Measurements from ENCODE around the gene PSMD1.

The PSMD1 gene

DNA sequence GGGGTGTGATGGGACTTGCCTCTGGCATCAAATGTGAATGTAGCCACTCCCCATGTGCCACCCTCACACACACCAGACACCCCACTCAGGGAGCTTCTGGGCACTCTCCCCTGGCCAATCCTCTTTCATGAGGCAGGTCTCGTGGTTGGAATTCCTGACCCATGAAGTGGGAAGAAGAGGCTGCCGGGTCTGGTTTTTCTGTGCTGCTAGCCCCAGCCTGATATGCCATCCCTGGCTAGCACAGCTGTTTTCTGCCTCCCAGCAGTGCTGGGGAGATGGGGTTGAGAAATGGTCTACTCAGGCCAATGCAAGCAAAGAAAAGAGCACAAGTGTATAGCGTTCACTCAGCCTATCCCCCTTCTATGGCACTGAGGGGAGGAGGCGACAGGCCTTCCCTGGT is 20.5 kb upstream of the PSMD1 start:
- no peak overlapping the region for H3K4me3 ChIP-seq (ENCODE audit: low read length)
- TF ChIP-seq, protein P1, sequence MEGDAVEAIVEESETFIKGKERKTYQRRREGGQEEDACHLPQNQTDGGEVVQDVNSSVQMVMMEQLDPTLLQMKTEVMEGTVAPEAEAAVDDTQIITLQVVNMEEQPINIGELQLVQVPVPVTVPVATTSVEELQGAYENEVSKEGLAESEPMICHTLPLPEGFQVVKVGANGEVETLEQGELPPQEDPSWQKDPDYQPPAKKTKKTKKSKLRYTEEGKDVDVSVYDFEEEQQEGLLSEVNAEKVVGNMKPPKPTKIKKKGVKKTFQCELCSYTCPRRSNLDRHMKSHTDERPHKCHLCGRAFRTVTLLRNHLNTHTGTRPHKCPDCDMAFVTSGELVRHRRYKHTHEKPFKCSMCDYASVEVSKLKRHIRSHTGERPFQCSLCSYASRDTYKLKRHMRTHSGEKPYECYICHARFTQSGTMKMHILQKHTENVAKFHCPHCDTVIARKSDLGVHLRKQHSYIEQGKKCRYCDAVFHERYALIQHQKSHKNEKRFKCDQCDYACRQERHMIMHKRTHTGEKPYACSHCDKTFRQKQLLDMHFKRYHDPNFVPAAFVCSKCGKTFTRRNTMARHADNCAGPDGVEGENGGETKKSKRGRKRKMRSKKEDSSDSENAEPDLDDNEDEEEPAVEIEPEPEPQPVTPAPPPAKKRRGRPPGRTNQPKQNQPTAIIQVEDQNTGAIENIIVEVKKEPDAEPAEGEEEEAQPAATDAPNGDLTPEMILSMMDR (conservative IDR thresholded peaks at IDR 0.05; ENCODE audit: low read length): no peak
- DNase-seq (ENCODE audit: low read depth): no peak

DNA sequence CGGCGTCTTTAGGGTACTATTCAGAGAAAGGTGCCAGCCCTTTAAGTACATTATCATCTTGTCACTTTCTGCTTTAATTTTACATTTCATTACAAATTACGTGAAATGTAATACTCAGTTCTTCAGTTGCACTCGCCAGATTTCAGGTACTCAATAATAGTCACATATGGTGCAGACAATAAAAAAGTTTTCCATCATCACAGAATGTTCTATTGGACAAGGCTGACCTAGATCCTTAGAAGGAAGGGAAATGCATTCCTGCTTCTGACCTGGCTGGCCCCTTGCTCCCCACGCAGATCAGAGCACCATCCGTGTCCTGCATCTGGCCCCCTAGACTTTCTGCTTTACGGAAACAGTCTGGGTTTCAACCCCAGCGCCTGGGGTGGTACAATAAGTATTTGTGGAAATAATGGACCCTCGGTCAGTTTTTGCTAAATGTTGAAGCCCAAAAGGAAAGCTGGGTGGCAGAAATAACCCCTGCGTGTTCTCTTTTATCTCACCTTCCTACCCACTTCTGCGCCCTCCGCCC is 20.0 kb upstream of the PSMD1 start:
- no peak for DNase-seq (ENCODE audit: low read depth)
- TF ChIP-seq, protein P1 (conservative IDR thresholded peaks at IDR 0.05; ENCODE audit: low read length): no peak
- H3K4me3 ChIP-seq (ENCODE audit: low read length): no peak overlapping the region

DNA sequence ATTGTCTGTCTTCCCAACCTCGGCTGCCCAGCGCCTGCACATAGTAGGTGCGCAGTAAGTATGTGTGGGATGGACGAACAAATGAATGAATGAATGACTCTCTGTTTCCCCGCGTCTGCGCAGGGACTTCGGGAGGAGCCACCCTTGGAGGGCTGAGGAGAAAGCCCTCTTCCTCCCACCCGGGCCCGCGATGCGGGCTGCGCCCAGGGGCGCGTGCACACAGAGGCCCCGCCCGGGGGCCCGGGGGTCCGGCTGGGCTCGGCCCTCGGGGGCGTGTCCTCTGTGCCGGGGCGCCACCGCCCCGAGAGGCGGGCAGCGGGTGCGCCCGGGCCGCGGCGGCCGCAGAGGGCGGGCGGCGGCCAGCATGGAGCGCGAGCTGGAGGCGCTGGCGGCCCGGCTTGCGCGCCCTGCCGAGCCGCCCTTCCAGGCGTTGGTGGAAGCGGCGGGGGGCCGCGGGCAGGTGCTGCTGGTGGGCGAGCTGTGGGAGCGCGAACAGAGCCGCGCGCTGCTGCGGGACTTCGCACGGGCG is 19.4 kb upstream of the PSMD1 start, which contains the start of gene C2orf72:
Gene C2orf72, plus strand, starts transcription at position 322 of the 529 bp plus-strand sequence. Its CDS starts 43 bp downstream, at position 365.
- DNase-seq (ENCODE audit: low read depth): no peak
- no peak within 1 kb of the TSS for H3K4me3 ChIP-seq (ENCODE audit: low read length)

DNA sequence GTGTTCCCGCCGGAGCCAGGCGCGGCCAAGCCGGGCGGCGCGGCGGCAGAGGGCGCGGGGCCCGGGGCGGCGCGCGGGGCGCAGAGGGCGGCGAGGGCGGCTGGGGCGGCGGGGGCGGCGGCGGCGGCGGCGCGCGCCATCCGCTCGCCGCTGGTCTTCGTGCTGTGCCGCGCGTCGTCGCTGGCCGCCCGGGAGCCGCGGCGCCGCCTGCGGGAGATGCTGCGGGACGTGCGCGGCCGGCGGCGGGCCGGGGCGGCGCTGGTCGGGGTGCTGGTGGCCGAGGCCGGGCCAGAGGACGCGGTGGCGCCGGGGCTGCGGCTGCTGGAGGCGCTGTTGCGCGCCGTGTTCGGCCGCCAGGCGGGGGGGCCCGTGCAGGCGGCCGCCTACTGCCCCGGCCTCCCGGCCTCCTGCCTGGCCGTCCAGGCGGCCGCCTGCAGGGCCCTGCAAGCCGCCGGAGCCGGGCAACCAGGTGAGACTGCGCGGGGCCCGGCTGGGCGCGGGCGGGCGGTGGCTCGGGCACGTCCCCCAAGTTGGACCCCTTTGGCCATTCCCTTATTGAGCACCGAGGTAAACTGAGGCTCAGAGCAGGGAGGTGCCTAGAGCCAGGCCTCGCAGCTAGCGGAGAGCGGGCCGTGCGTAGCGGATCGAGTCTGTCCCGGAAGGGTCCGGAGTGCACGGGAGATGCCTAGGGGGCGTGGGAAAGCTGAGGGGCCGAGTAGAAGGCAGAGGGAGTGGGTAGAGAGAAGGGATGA is 18.8 kb upstream of the PSMD1 start:
- DNase-seq (ENCODE audit: low read depth): no peak

More for the DNA sequence above, 19.4 kb upstream of the PSMD1 start, which contains the start of gene C2orf72:
- TF ChIP-seq, protein P1 (conservative IDR thresholded peaks at IDR 0.05; ENCODE audit: low read length): no peak

DNA sequence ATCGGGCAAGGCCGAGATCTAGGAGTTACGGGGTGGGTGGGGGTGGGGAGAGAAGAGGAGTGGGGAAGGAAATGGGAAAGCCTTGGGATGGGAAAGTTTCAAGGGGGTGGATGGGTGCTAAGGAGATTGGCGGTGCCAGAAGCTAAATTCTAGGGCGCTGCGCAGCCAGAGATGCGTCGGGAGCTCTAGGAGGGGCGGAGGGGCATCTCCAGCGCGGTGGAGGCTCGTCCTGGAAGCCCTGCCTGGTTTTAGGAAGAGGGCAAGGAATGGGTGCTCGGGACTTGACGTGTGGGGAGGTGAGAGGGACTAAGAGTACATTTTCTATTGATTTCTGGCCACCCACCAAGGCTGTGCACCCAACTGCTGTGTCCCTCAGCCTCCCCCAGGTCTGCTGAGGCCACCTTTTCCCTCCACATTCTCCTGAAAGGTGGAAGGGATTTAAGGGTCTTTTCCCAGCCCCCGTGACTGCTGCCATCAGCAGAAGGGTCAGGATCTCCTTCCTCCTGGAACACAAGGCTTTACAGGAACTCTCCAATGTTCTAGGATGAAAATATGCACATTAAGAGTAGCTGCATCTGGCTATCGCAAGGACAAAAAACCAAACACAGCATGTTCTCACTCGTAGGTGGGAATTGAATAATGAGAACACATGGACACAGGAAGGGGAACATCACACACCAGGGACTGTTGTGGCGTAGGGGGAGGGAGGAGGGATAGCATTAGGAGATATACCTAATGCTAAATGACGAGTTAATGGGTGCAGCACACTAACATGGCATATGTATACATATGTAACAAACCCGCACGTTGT is 18.0 kb upstream of the PSMD1 start:
- TF ChIP-seq, protein P1 (conservative IDR thresholded peaks at IDR 0.05; ENCODE audit: low read length): no peak
- no peak overlapping the region for H3K4me3 ChIP-seq (ENCODE audit: low read length)
- DNase-seq (ENCODE audit: low read depth): no peak

More for the DNA sequence above, 18.8 kb upstream of the PSMD1 start:
- no peak overlapping the region for H3K4me3 ChIP-seq (ENCODE audit: low read length)
- TF ChIP-seq, protein P1 (conservative IDR thresholded peaks at IDR 0.05; ENCODE audit: low read length): no peak

DNA sequence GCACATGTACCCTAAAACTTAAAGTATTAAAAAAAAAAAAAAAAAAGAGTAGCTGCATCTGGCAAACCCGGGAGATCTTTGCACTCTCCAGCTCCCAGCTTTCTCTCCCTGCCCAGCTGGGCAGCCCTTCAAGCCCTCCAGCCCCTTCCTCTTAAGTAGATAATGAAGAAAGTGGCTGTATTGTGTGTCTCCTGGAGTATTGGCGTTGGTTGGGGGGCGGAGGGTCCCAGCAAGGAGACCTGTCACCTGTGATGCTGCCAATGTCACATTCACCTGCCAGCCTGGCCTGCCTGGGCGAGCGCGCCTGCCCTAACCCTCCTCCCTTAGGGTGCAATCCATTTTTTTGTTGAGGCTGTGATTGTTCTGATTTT is 17.4 kb upstream of the PSMD1 start:
- TF ChIP-seq, protein P1 (conservative IDR thresholded peaks at IDR 0.05; ENCODE audit: low read length): no peak
- no peak overlapping the region for H3K4me3 ChIP-seq (ENCODE audit: low read length)
- no peak for DNase-seq (ENCODE audit: low read depth)

Measured in AG10803 (cell line).